Adipocyte (in vitro differentiated cells): ENCODE measurements around the gene GUCY1B1.
A peak's percentile ranks its signal among the peaks of the same experiment; 100 is the strongest.
"Not testable (repeated sequence)": the region's sequence is repeated elsewhere in the genome, so short reads cannot be mapped to it uniquely, and the experiment has no call there.

Experiments
- DNase-seq: peaks from one replicate; pipeline ENCODE4 v3.0.0-alpha.2; 2015; ENCODE audit warnings: low read depth
- H3K27me3 ChIP-seq: replicated peaks from 2 replicates; pipeline ENCODE4 v1.7.0; 2013; ENCODE audit warnings: mild to moderate bottlenecking, low read length, moderate library complexity; ENCODE audit not compliant: control insufficient read depth, insufficient read depth
- H3K36me3 ChIP-seq: 2 replicates; pipeline ENCODE4 v1.7.0; 2013; ENCODE audit warnings: low read length, mild to moderate bottlenecking, moderate library complexity; ENCODE audit not compliant: control insufficient read depth, insufficient read depth, severe bottlenecking
- H3K4me1 ChIP-seq: 2 replicates; pipeline ENCODE4 v1.7.0; 2013; ENCODE audit warnings: mild to moderate bottlenecking, low read length, moderate library complexity; ENCODE audit not compliant: control insufficient read depth, insufficient read depth
- H3K4me3 ChIP-seq: 2 replicates; pipeline ENCODE4 v1.7.0; 2013; ENCODE audit warnings: mild to moderate bottlenecking, low read length, moderate library complexity
- H3K9ac ChIP-seq: 2 replicates; pipeline ENCODE4 v1.7.0; 2013; ENCODE audit warnings: mild to moderate bottlenecking, low read length, moderate library complexity
- H3K9me3 ChIP-seq: 2 replicates; pipeline ENCODE4 v1.7.0; 2013; ENCODE audit warnings: mild to moderate bottlenecking, low read length, moderate library complexity; ENCODE audit not compliant: control insufficient read depth

GUCY1B1 gene

DNA sequence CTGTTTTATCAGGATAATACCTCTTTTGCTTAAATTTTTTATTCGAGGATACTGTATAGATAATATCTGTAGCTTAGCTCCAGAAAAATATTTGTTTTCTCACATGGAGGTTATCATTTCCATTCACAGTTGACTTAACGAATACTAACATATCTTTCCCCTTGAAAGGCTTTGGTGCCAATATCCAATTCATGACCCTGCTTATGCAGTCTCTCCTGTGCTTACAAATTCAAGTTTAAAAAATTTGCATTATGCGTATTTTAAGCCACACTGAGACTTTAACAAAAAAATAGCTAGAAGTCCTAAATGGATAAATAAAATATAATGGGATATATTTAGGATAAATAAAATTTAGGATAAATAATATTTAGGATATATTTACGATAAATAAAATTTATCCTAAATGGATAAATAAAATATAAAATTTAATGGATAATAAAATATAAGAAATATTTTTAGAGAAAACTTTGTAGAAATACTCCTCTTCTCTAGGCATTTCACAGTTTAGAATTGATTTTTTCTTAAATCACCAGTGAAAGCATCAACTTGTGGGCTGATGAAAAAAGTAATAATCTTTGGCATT lies 22.5 kb downstream of the GUCY1B1 start:
- DNase-seq, result no peak
- no peaks in the 10 kb centered on the region for H3K9me3 ChIP-seq

DNA sequence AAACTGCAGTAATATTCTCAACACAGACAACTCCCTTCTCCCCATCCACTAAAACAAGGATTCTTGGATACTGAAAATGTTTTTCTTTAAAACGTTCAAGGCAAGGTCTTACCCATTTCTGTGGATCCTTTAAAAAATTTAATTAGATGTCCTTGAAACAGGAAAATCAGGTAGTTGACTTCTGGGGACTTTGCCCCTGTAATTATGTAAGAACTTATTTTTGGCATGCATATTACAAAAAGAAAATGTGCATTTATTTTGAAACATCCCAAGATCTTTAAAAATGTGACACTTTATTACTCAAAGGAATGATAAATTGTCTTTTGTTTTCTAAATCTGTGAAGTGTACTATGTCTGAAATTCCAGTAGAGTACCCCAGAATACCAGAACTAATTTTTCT lies 25.8 kb downstream of the GUCY1B1 start:
- no peak for DNase-seq
- Histone ChIP-seq H3K27me3 (no peaks in the 10 kb centered on the region), H3K9ac (no peak overlapping the region), H3K4me1 (no peaks in the 10 kb centered on the region), H3K4me3 (no peak overlapping the region), H3K9me3 (no peaks in the 10 kb centered on the region), H3K36me3 (no peaks in the 10 kb centered on the region)

More for the DNA sequence above, 22.5 kb downstream of the GUCY1B1 start:
- no peaks in the 10 kb centered on the region for H3K27me3 ChIP-seq
- H3K4me1 ChIP-seq, result peaks cover 11% of the 10 kb centered on the region
- H3K36me3 ChIP-seq, result no peaks in the 10 kb centered on the region
- no peak overlapping the region for H3K4me3 ChIP-seq
- H3K9ac ChIP-seq, result no peak overlapping the region

DNA sequence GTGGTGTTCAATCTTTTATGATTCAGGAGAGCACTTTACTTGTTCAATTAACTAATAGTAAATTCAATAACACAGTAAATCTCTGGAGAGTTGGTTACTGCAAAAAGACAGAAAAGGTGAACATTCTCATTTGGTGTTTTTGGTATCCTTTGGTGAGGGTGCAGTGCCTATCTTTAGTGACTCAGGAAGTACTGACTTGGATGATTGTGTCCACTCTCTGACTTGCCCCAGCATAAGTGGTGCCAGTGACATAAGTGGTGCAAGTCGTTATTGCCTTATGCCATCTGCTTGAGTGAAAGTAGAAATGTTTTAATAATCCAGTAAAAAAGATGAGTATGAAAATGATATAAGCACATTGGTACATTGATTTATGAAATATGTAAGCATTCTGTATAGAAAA lies 27.0 kb downstream of the GUCY1B1 start:
- H3K36me3 ChIP-seq, result no peaks in the 10 kb centered on the region
- H3K9me3 ChIP-seq, result no peaks in the 10 kb centered on the region
- no peak overlapping the region for H3K4me3 ChIP-seq
- DNase-seq, result no peak
- H3K9ac ChIP-seq, result no peak overlapping the region
- H3K27me3 ChIP-seq, result no peaks in the 10 kb centered on the region
- H3K4me1 ChIP-seq, result no peaks in the 10 kb centered on the region

DNA sequence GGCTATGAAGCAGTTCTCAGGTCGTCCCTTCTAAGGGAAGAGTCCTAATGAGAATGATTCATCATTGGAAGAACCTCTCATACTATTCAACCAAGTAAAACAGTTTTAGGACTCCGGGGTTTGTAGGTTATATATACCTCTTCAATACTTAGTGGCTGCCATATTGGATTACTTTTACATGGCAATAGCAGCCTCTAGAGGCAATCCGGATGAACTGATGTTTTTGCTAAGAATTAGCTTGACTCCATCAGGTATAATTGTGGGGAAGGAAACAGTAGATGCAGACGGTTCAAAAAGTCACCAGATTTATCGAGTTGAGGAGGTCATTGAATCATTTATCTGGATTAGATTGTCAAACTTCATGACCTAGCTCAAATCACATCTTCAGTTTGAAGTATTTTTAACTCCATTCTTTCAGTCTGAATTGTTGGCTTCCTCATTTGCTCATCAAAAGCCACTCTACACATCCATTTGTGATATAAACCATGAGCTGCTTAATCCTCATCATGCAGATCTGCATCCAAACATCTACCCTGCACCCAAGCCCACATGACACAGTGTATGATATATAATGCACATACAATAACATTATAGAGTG lies 28.4 kb downstream of the GUCY1B1 start:
- Histone ChIP-seq H3K36me3 (no peaks in the 10 kb centered on the region), H3K4me1 (no peaks in the 10 kb centered on the region), H3K9me3 (no peaks in the 10 kb centered on the region), H3K4me3 (no peak overlapping the region), H3K27me3 (no peaks in the 10 kb centered on the region), H3K9ac (no peak overlapping the region)
- peak; percentile 82 for DNase-seq

DNA sequence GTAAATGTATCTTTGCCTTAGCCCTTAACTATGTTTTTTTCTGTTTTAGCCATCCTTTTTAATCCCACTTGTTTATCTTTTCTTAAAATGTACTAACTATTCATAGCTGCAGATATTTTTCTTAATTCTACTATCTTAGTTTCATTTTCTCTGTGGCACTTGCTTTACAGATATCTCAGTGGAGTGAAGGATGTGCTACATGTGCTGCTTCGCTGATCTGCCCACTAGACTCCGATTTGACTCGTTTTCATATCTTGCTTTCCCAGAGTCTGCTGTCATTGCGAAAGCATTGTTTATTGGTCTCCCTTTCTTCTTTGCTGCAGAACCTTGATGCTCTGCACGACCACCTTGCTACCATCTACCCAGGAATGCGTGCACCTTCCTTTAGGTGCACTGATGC lies 30.6 kb downstream of the GUCY1B1 start:
- DNase-seq, result no peak
- no peaks in the 10 kb centered on the region for H3K36me3 ChIP-seq
- H3K27me3 ChIP-seq, result no peaks in the 10 kb centered on the region
- H3K9me3 ChIP-seq, result no peaks in the 10 kb centered on the region
- no peak overlapping the region for H3K9ac ChIP-seq
- H3K4me1 ChIP-seq, result no peaks in the 10 kb centered on the region
- H3K4me3 ChIP-seq, result no peak overlapping the region

DNA sequence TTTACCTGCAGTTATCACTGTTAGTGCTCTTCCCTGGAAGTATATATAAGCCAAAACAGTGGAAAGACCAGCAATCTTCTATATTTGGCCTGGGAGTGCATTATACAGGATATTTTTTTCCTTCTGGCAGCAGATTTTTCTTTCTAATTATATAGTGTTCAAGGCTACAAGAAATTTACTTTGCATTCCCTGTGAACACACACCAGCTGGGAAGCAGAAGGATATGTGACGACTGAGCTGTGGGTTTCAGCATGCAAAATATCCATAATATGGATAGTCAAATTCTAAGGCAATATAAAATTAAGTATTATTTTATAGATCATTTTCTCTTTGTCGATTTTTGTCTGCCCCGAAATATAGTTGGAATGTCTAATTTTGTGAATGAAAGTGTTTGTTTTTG lies 31.2 kb downstream of the GUCY1B1 start:
- Histone ChIP-seq H3K27me3 (no peaks in the 10 kb centered on the region), H3K36me3 (no peaks in the 10 kb centered on the region), H3K4me3 (no peak overlapping the region), H3K9ac (no peak overlapping the region), H3K9me3 (no peaks in the 10 kb centered on the region), H3K4me1 (no peaks in the 10 kb centered on the region)
- no peak for DNase-seq

- Histone ChIP-seq H3K36me3 (no peaks in the 10 kb centered on the region), H3K4me1 (no peaks in the 10 kb centered on the region), H3K9ac (no peak overlapping the region), H3K27me3 (no peaks in the 10 kb centered on the region), H3K4me3 (no peak overlapping the region), H3K9me3 (no peaks in the 10 kb centered on the region)
- no peak for DNase-seq
These were observed 35.9 kb downstream of the GUCY1B1 start for GRCh38 chr4:155794589-155795236.

- Histone ChIP-seq H3K4me3 (no peak overlapping the region), H3K9me3 (no peaks in the 10 kb centered on the region), H3K36me3 (no peaks in the 10 kb centered on the region), H3K4me1 (no peaks in the 10 kb centered on the region), H3K27me3 (no peaks in the 10 kb centered on the region), H3K9ac (no peak overlapping the region)
- DNase-seq, result no peak
These were observed 37.2 kb downstream of the GUCY1B1 start for GRCh38 chr4:155795991-155796390.

DNA sequence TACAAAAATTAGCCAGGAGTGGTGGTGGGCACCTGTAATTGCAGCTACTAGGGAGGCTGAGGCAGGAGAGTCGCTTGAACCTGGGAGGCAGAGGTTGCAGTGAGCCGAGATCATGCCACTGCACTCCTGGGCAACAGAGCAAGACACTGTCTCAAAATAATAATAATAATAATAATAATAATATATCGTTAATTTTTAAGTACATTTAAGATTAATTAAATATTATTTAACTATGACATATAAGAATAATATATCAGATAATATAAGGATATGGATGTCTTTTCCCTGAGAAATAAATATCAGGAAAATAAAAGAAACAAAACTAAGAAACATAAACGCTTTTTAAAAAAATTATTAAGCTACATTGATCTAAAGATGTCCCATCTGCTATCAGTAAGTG lies 38.8 kb downstream of the GUCY1B1 start:
- not testable (repeated sequence) for H3K27me3 ChIP-seq, H3K9ac ChIP-seq, H3K9me3 ChIP-seq, DNase-seq, H3K4me1 ChIP-seq, H3K36me3 ChIP-seq, H3K4me3 ChIP-seq

GRCh38 chr4:155799116-155799793 lies 40.4 kb downstream of the GUCY1B1 start:
- no peaks in the 10 kb centered on the region for H3K9me3 ChIP-seq
- no peaks in the 10 kb centered on the region for H3K4me1 ChIP-seq
- H3K9ac ChIP-seq, result no peak overlapping the region
- no peaks in the 10 kb centered on the region for H3K36me3 ChIP-seq
- no peak for DNase-seq
- H3K4me3 ChIP-seq, result no peak overlapping the region
- no peaks in the 10 kb centered on the region for H3K27me3 ChIP-seq

- DNase-seq, result no peak
- Histone ChIP-seq H3K4me1 (peaks cover under 1% of the 10 kb centered on the region), H3K36me3 (no peaks in the 10 kb centered on the region), H3K4me3 (no peak overlapping the region), H3K9ac (no peak overlapping the region), H3K9me3 (no peaks in the 10 kb centered on the region), H3K27me3 (no peaks in the 10 kb centered on the region)
These were observed 40.9 kb downstream of the GUCY1B1 start for GRCh38 chr4:155799794-155800123.
